ENCODE data around the gene PWWP2B.

PWWP2B gene

DNA sequence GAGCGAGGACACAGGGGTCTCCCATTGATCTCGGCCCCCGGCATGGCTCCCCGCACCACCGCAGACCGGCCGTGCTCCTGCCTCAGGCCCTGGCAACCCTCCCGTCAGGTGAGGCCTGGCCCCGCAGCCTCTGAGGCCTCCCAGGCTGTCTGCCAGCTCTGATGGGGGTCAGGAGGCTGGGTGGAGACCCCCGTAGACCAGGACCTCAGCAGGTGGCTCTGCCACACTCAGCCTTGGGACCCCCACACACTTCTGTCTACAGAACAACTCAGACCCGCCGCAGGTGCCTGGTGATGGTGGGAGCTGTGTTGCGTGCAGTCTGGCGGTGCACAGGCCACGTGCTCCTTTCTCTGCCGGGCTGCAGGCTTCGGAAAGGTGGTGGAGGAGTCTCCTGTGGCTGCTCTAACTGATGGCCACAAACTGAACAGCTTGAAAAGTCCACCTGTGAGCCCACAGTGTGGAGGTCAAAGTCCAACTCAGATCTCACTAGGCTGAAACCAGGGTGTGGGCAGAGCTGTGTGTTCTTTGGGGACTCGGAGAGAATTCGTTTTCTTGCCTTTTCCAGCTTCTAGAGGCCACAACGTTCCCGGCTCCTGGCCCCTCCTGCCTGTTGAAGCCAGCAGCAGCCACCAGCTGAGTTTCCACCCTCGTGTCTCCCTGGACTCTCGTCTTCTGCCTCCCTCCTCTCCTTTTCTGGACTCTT is 62.5 kb downstream of the PWWP2B start:
- DNase-seq: no peak

DNA sequence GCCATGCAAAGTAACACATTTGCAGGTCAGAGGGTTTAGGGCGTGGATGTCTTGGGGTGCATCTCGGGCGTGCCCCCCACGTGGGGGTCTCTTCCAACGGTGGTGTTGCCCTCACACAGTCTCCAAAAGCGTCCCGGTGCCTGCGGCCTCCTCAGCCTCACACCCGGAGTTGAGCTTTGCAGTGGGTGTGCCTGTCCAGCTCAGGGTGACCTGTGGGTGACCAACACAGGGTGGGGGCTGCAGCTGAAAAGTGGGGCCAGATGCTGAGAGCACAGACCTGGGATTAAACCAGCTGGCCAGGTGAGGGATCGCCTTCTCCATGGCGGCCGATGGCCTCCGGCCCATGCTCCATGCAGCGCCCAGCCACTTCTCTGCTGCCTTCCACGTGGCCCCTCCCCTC is 63.1 kb downstream of the PWWP2B start:
- DNase-seq: no peak

DNA sequence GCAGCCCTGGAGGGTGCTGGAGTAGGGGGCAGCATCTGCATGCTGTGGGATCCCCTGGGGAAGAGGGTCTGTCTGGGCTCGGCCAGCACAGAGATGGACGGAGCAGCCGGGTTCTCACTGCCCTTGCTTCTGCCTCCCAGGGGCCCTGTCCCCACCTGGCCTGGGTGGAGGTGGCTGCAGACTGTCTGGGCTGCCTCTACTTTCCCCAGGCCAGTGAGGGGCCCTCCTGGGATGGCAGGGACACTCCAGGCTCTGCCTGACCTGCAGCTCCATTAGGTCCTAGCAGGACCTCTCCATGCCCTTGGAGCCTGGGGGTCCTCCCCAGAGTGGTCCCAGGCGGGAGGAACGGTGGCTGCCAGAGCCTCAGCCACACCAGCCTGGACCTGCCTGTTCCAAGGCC is 63.7 kb downstream of the PWWP2B start:
- DNase-seq: no peak

DNA sequence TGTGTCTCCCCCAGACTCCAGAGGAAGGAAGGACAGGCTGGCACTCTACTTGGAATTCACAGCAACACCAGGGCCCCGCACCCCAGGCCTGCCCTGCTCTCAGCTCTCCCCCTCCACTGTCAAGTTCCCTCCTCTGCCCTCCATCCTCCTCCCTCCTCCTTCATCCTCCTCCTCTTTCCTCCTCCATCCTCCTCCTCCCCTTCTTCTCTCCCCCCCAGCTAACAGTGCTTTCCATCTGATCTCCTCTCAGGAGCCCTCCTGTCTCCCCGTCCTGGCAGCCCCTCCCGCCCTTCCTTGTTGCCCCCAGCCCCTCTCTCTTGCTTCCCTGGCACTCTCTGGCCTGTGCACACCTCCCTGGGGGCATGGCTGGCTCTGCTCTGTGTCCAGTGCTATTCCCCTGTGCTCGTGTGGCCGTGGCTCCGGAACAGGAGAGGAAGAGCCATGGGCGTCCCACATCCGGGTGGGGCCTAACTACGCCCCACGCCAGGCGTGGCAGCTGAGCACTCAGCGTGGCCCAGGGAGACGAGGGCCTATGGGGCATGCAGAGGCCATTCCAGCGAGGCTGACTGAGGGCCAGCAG is 64.2 kb downstream of the PWWP2B start:
- DNase-seq: no peak

DNA sequence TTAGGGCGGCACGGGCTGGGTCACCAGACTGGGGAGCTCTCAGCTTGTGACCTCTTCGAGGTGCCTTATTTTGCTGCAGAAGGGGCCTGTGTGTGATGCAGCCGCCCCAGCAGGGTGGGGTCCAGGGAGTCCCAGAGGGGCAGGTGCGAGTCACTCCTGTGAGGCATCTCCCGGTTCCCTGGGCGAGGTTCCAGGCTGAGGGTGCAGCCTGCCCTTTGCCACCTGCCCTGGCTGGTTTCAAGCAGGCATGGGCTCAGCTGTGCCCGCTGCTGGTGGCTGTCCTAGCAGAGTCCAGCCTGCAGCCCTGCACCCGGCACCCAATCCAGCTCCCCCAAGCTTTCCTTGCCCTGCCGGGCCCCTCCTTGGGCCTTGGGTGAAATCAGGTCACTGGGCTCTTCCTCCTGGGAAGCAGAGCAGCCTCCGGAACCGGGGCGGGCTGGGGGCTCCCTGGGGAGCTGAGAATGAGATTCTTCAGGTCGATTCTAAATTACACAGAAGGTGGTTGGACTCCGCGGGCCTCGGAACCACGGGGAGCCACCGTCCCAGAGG is 64.8 kb downstream of the PWWP2B start:
- DNase-seq: no peak

DNA sequence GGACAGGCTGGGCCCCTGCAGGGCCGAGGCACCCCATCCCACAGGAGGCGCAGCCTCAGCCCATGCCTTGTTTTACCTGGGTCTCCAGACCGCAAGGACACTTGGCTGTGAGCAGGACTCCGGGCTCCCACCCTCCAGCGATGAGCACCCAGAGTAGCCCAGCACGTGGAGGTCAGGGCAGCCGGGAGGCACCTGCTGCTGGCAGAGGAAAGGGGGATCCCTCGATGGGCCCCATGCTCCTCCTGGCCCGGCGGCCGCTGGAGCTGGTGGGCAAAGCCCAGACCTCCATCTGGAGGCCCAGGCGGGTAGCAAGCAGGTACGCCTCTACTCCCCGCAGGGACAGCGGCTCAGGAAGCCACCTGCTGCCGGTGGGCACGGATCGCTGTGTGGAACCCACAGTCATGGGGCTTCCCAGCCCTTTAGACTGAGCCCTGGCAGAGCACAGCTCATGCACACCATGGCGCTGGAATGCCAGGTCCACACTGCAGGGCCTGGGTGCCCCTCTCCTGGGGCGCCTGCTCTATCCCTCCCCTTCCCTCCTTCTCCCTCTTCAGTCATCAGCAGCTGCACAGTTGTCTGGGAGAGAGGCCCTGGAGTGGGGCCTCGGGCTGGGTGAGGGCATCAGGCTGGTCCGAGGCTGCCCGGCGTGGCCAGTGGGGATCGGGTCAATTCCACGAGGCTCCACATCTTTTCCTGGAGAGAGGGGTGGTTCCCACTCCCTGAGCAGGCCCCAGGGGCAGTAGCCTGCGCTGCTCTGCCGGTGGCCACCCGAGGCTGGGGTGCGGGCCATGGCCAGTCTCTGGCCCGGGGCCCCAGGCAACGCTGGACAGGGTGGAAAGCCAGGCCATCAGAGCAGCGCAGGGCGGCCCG is 65.7 kb downstream of the PWWP2B start:
- no peak for DNase-seq

DNA sequence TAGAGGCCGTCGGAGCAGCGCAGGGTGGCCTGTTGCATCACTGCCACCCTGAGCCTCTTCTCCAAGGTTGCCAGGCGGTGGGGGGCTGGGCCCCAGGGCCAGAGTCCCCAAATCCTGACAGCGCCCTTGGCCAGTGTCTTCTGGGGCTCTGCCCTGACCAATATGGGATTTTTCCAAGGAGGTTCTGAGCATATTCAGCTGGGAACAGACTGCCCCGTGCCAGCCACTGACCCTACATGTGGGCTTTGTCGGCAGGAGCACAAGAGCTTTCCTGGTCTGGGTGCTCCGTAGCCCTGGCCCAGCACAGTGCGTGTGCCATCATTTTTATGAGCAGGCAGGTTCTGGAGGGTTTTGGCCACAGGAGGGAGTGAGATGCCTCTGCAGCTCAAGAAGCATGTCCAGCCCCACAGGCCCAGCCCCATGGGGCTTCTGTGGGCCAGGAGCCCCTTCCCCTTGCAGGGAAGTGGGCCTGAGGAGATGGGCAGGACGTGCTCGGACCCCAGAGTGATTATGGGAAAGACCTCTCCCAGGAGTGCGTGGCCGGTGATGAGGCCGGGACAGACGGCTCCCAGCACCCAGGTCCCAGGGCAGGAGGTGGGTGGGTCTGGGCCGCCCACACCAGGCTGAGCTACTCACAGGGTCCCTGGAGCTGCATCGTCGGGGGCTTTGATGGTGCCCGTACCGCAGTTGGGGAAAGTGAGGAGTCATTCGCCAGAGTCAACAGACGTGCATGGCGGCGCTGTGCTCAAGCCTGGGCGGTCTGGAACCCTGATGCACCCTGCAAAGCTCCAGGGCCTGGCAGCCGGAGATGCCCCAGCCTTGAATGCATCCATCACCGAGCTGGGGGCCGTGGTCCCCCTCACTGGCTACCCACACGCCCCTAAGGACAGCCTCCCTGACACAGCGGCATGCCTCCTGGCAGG is 66.6 kb downstream of the PWWP2B start:
- no peak for DNase-seq

DNA sequence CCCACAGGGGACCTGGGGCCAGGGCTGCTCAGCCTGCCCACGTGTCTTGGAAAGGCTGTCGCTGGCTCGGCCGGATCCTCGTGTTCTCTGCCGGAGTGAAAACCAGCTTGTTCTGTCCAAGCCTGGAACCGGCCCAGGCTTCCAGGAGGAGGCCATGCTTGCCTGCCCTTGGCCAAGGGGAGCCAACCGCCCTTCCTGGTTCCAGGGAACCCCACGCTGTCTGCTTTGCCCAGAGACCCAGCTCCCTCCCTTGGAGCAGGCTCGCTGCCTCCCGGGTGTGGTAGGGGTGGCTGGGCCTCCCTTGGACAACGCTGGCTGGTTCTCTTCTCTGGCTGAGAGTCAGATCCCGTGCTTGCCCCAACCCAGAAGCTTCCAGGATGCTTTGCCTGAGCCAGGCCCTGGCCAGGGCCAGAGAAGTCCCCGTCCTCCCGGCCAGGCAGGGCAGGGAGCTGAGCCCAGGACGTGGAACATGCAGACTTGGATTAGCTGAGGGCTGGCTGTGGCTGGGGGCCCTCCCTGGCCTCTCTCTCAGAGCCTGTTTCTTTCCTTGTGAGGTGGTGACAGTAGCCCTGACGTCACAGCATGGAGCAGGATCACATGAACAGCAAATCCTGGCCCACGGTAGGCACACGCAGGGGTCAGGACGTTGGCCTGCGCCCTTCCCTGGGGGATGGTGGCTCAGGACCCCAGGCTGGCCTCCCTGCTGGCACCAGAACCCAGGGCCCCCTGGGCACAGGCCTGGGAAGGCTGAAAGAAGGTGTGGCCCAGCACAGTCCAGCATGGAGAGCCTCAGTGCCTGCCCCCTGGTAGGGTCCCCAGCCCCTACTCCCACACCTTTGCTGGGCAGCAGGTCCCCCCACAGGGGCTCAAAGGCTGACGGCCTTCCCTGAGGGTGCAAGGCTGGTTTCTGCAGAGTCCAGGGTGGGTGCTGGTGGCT is 67.5 kb downstream of the PWWP2B start:
- DNase-seq: no peak

DNA sequence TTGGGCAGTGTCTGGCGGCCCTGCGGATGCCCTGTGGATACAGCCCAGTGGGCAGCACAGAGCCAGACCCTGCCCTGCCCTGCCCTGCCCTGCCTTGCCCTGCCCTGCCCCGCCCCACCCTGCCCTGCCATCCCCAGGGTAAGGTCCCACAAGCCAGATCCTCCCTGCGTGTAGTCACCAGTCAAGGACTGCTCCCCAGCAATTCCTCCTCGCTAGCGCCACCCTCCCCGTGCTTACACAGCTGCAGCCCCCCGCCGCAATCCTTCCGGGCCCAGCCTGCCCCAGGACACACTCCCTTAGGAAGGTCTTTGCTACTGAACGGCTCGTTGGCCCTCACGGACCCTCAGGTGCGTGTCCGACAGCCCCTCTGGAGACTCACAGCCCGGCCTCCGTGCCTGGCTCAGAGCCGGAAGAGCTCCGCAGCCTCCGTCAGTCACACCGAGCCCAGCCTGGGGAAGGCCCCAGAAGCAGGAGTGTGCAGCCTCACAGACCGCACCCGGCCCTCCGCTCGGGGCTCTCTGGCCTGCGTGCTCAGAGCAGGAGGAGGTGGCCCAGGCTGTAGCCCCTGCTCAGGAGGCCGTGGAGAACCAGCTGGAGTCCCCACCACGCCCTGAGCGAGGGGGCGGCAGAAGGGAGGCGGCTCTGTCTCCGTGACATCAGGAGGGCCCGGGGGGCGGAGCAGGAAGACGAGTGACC is 68.3 kb downstream of the PWWP2B start:
- DNase-seq: no peak

DNA sequence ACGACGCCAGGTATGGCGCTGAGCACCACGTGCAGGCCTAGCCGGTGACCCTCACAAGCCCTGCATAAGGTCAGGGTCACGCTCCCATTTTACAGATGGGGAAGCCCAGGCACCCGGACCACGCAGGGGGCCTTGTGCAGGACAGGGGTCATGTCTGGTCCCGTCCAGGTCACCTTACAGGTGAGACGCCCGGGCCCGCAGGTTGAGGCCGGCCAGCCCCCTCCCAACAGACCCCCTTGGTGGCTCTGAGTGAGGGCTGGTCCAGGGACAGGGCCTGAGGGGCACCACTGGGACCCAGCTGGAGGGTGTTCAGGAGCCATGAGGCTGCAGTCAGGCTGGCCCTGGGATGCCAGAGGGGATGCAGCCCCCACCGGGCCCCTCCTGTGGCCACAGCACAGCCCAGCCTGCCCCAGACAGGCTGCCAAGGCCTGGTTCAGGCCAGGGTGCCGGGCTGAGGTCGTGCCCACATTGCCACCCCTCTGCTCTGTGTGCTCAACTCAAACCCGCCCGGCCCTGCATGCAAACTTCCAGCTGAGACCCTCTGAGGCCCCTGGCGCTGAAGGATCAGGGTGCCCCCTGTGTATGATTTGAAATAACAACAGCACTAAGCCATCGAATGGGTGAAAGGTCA is 69.0 kb downstream of the PWWP2B start:
- no peak for DNase-seq

DNA sequence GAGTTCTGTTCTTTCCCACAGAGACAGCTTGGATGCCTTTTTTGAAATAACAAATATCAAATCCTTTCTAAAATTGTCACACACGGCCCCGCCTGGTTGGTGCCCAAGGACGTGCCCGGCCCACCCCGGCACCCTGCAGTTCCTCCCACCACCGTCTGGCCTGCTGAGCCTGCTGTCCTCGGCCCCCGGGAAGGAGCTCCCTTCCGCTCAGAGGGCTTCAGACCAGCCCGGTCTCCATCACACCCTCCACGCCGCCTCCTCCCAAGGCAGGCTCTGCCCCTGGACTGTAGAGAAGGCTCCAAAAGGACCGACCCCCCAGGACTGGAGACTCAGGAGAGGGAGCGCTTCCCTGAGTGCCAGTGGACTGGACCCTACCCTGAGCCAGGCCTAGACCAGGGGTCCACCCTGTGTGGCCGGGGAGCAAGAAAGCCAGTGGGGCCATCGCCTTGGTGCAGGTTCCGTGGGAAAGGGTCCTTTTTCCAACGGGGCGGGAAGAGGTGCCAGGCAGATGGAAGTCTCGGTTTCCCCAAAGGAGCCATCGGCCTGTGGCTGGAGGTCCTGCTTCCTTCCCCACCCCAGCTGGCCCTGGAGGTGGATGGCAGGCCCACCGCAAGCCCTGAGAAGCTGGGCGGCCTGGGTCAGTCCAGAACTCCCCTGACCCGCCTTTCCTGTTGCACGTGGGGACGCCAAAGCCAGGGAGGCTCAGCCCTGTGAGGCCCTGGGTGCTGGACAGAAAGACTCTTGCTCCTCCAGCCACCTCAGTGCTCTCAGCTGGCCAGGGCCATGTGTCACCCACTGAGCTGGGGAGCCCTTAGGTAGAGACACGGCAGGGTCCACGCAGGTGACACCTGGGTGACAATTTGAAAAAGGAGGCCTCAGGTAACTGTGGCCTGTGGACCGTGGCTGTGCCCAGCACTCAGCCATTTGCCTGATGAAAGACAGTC is 69.8 kb downstream of the PWWP2B start:
- DNase-seq: no peak
